NK-92 (cell line): ENCODE results near the gene YLPM1.

ENCODE experiments used
- DNase-seq: peaks from one replicate; lab custom pipeline; 2025; ENCODE audit not compliant: unreplicated experiment; lab: John Stamatoyannopoulos, UW

Gene YLPM1

DNA sequence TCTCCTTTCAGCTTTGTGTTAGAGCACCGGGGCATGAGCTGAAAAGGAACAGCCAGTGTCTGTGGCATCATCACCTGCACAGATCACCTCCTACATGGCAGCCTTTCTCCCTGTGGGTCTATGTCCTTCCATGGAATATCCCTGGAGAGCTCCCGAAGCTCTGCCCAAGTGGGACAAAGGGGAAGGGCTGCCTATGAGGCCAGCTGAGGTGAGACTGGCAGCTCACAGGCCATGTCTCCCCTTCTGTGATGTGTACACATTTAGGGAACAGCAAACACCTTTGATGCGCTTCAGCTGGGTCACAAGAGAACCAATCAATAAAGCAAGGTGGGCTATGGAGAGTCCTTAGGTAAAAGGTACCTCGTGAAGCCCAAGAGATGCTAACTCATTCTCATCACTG is 108.7 kb downstream of the YLPM1 start:
- no peak for DNase-seq

DNA sequence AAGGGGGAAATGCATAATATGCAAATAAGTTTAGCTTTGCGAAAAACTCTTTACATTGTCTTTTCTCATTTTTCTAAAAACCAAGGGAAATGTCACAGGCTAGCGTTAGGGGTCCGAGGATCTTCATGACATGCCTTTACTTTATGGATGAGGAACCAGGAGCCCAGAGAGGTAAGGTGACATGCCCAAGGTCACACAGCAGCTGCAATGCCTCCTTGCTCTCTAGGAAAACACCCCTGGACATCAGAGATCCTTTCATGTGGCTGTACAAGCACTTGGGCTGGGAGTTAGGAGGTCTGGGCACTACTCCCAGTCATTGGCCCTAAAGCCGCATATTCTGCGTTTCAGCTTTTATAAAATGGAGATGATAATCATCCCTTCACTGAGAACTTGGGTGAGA is 112.1 kb downstream of the YLPM1 start:
- DNase-seq, result no peak

DNA sequence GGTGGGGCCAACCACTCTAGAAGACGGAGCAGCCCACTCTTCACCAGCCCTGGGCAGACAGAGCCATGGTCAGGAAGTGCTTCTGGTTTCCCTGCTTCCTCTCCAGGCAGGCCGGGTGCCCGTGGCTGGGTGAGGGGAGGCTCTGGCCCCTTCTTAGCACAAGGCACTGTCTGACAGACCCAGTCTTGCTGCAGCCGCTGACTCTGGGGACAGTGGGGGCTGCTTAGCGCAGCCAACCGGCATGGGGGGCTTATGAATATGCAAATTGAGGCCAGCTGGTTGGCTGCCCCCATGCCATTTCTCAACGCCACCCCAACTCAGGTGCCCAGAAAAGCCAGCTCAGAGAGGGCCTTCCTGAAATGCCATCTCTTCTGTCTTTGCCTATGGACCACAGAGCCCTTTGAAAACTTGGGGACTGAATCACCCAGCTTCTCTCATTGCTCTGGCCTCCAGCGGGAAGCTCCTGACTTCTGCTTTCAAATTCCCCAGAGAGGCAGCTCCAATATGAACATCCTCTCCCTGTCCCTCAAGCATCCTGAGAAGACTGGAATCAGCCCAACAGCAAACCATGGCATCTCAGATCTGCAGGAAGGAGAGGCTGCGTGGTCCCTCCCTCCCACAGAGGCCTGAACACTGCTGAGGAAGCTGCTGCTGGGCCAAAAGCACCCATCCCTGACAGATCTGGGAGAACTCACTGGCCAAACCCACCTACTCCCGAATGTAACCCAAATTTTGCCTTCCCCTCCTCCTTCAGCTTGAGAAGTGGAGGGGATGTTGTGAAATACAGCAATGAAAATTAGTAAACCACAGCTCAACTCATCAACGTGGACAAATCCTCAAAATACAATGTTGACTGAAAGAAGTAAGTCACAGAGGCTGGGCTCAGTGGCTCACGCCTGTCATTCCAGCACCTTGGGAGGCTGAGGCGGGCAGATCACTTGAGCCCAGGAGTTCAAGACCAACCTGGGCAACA is 113.1 kb downstream of the YLPM1 start, which contains the start of gene PROX2:
PROX2 (minus strand) TSS at position 205 of the 973 bp plus-strand sequence. CDS start 12,311 bp downstream, outside the sequence.
- no peak for DNase-seq

DNA sequence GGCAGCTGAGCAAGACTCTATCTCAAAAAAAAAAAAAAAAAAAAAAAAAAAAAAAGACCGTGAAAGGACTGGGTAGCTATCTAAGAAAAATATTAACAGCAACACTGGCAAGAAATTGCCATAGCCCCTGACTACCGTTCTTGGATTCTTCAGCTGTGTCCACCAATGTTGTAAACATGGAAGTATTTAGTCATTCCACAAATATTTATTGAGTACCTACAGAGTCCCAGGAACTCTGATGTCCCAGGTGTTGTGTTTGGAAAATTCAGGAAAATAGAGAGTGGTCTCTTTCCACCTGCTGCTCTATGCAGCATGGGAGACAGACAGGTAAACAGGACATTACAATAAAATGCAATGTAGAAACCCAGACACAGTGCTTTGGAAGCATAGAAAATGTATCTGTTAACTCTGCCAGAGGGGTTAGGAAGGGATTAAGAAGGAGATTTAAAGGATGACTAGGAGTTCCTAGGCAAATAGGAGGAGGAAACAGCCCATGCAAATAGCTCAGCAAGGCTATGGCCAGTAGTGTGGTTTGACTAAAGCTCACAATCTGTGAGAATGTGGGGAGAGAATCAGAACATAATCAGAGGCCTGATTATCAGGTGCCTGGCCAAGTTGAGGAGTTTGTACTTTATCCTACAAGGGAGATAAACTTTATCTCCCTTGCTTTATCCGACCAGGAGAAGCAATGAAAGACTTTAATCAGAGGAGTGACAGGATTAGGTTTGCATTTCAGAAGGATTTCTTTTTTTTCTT is 116.5 kb downstream of the YLPM1 start:
- DNase-seq, result no peak

DNA sequence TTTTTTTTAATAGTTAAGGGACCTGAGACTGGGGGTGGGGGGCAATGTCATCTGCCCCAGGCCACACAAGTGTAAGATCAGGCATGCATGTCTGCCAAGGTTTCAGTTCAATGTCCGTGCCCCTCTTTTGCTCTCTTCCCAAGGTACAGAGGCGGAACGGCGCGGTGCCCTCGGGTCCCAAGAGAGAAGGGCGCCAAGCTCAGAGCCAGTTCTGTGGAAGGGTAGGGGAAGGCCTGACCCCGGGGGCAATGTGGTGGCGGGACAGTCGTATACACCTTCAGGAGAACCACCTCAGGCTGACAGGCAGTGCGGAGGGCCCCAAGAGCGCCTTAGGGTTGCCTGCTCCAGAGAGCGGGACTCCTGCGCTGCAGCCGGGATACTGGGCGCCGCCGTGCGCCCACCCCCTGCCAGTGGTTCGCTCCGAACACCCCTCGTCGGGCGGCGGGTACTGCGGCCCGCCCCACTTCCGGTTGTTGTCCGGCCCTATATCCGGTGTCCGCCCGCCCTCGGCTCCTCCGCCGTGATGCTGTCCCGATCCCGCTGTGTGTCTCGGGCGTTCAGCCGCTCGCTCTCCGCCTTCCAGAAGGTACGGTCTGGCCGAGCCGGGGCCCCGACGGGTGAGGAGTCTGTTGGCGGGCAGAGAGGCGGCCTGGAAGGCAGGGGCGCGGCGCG is 118.5 kb downstream of the YLPM1 start, which contains the start of gene DLST:
DLST (plus strand) TSS at position 486 of the 672 bp plus-strand sequence; CDS start at position 524, 38 bp downstream.
- peak; percentile 32 for DNase-seq

DNA sequence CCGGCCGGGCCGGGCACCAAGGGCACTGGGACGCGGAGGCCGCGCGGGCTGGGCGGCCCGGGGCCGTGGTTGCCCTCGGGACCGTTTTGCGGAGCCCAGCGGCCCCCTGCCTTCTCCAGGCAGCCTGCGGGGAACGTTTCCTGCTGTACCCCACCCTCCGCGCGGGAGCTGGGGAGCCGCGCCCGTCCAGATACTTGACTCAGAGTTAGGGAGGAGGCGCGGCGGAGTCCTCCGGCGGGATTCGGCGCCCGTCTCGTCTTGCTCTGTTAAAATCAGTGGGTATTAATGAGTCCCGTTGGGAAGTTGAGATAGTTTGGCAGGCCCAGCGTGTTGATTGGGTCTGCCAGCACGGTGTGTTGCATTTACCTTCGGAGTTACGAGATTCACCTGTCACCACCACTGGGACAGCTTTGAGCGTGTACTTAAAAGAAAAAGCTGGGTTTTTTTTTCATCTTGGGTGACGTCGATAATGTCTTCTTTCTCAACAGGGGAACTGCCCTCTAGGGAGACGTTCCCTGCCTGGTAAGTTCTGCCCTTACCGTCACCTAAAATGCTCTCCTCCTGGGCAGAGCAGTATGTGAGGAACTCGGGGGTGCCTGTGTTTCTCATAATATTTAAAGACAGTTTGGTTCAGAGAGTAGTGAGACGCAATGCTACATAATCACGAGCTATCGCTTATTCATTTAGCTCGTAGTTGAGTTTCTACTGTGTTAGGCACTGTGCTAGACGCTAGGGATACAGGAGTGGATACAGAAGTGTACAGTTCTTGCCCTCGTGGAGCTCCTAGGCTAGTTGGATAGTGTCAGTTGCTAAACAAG is 119.2 kb downstream of the YLPM1 start:
- DNase-seq, result no peak
